A549 treated with CORT108297 at 1 μM for 4 hours (cell line): ENCODE results near the gene CD2. TPM values are rescaled to one million over a fixed set of nuclear protein-coding genes. Genes with fewer than 3 reads are reported as not detected.

Experiments
- total RNA-seq: library from RNA; stranded (reverse); fragments of 200-300 nt; extraction: Qiagen RNA extraction; gene quantifications from 5 replicates; pipeline ENCODE4 v1.2.3, GENCODE V29; 2022

The CD2 gene, protein sequence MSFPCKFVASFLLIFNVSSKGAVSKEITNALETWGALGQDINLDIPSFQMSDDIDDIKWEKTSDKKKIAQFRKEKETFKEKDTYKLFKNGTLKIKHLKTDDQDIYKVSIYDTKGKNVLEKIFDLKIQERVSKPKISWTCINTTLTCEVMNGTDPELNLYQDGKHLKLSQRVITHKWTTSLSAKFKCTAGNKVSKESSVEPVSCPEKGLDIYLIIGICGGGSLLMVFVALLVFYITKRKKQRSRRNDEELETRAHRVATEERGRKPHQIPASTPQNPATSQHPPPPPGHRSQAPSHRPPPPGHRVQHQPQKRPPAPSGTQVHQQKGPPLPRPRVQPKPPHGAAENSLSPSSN
- not detected in 5 replicates for total RNA-seq

DNA sequence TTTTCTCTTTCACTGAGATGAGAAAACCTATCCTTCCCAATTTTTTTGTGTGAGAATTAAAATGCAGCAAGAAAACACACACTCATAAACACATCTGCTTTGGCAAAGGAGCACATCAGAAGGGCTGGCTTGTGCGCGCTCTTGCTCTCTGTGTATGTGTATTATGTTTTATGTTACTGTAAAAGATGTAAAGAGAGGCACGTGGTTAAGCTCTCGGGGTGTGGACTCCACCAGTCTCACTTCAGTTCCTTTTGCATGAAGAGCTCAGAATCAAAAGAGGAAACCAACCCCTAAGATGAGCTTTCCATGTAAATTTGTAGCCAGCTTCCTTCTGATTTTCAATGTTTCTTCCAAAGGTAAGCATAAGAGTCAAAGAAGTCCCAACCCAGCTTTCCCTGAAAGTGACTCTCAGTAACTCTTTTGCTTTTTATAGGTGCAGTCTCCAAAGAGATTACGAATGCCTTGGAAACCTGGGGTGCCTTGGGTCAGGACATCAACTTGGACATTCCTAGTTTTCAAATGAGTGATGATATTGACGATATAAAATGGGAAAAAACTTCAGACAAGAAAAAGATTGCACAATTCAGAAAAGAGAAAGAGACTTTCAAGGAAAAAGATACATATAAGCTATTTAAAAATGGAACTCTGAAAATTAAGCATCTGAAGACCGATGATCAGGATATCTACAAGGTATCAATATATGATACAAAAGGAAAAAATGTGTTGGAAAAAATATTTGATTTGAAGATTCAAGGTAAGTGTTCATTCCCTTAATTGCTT is at the start of gene CD2:
CD2 (plus strand) TSS at position 233 of the 780 bp plus-strand sequence; CDS start at position 296, 63 bp downstream.

Other genes starting within 250 kb of the CD2 start
- 21.3 to 23.7 TPM (median 22.8 TPM) in 5 replicates for gene CD58, start 183.4 kb upstream of the CD2 start, total RNA-seq
- 17.1 to 24.2 TPM (median 20.8 TPM) in 5 replicates for gene IGSF3, start 86.7 kb upstream of the CD2 start, total RNA-seq
- 14.7 to 17.3 TPM (median 16.3 TPM) in 5 replicates for gene PTGFRN, start 155.5 kb downstream of the CD2 start, total RNA-seq
- 0.10 to 0.46 TPM (median 0.29 TPM) in 5 replicates for gene CD101, start 247.3 kb downstream of the CD2 start, total RNA-seq